Liver (tissue), 9 donors: ENCODE measurements around the gene RAB44. TPM values are rescaled to one million over a fixed set of nuclear protein-coding genes. Genes with fewer than 3 reads are reported as not detected.

Source experiments
- DNase-seq: peaks from one replicate; pipeline ENCODE4 v3.0.0-alpha.2; 2017; ENCODE audit warnings: low spot score
- H3K27ac ChIP-seq, 2 donors: one replicate each; pipeline ENCODE4 v1.7.0; 2013; ENCODE audit warnings: inconsistent platforms in 2 of 2, low read length in 2 of 2, control low read depth in 1 of 2, low read depth in 1 of 2, mild to moderate bottlenecking in 1 of 2
- H3K27me3 ChIP-seq, 4 donors: one replicate each; pipeline versions ENCODE4 v1.6.1 to v1.7.0; 2013; ENCODE audit warnings: low read length in 3 of 4, inconsistent platforms in 1 of 4, mild to moderate bottlenecking in 1 of 4, moderate library complexity in 1 of 4; ENCODE audit not compliant: control insufficient read depth in 4 of 4, insufficient read depth in 4 of 4
- H3K36me3 ChIP-seq, 4 donors: one replicate each; pipeline versions ENCODE4 v1.6.1 to v1.7.0; 2013; ENCODE audit warnings: low read length in 3 of 4, mild to moderate bottlenecking in 3 of 4, low read depth in 1 of 4, moderate library complexity in 1 of 4; ENCODE audit not compliant: control insufficient read depth in 4 of 4, insufficient read depth in 3 of 4
- H3K4me1 ChIP-seq, 4 donors: one replicate each; pipeline versions ENCODE4 v1.6.1 to v1.7.0; 2013; ENCODE audit warnings: low read length in 3 of 4, mild to moderate bottlenecking in 3 of 4, moderate library complexity in 1 of 4; ENCODE audit not compliant: control insufficient read depth in 4 of 4, insufficient read depth in 4 of 4
- H3K4me3 ChIP-seq, 3 donors: one replicate each; pipeline versions ENCODE4 v1.6.1 to v1.7.0; 2013; ENCODE audit warnings: low read length in 3 of 3, control low read depth in 1 of 3, low read depth in 1 of 3, mild to moderate bottlenecking in 1 of 3
- H3K9ac ChIP-seq, 2 donors: one replicate each; pipeline ENCODE4 v1.7.0; 2013; ENCODE audit warnings: low read length in 2 of 2, mild to moderate bottlenecking in 2 of 2, moderate library complexity in 2 of 2, control low read depth in 1 of 2, low read depth in 1 of 2
- H3K9me3 ChIP-seq, 4 donors: one replicate each; pipeline versions ENCODE4 v1.6.1 to v1.7.0; 2013; ENCODE audit warnings: low read length in 3 of 4; ENCODE audit not compliant: control insufficient read depth in 4 of 4
- EGR1 ChIP-seq, 2 donors: IDR thresholded peaks; 2 replicates each; pipeline ENCODE4 v1.6.1; 2016 to 2018; ENCODE audit warnings: antibody characterized with exemption in 2 of 2, low read depth in 2 of 2
- FOXA1 ChIP-seq: IDR thresholded peaks from 2 replicates; pipeline ENCODE4 v1.6.1; 2016; ENCODE audit warnings: antibody characterized with exemption
- FOXA2 ChIP-seq: IDR thresholded peaks from 2 replicates; pipeline ENCODE4 v1.6.1; 2016; ENCODE audit warnings: antibody characterized with exemption
- HNF4A ChIP-seq, 2 donors: conservative IDR thresholded peaks; 2 replicates each; pipeline ENCODE4 v1.6.1; 2016; ENCODE audit warnings: antibody characterized with exemption in 2 of 2, mild to moderate bottlenecking in 2 of 2
- HNF4G ChIP-seq: IDR thresholded peaks from 2 replicates; pipeline ENCODE4 v1.6.1; 2016; ENCODE audit warnings: antibody characterized with exemption
- JUND ChIP-seq, 2 donors: IDR thresholded peaks; 2 replicates each; pipeline ENCODE4 v1.6.1; 2016; ENCODE audit warnings: antibody characterized with exemption in 2 of 2
- MAX ChIP-seq: IDR thresholded peaks from 2 replicates; pipeline ENCODE4 v1.6.1; 2016; ENCODE audit warnings: antibody characterized with exemption
- NR2F2 ChIP-seq: IDR thresholded peaks from 2 replicates; pipeline ENCODE4 v1.6.1; 2016; ENCODE audit warnings: antibody characterized with exemption
- RAD21 ChIP-seq, 2 donors: IDR thresholded peaks; 2 replicates each; pipeline ENCODE4 v1.6.1; 2016; ENCODE audit warnings: antibody characterized with exemption in 2 of 2, mild to moderate bottlenecking in 2 of 2
- REST ChIP-seq: IDR thresholded peaks from 2 replicates; pipeline ENCODE4 v1.6.1; 2016; ENCODE audit warnings: antibody characterized with exemption, mild to moderate bottlenecking
- RXRA ChIP-seq, 2 donors: IDR thresholded peaks; 2 replicates each; pipeline ENCODE4 v1.6.1; 2017 to 2018; ENCODE audit warnings: antibody characterized with exemption in 2 of 2, mild to moderate bottlenecking in 1 of 2
- TAF1 ChIP-seq: conservative IDR thresholded peaks from 2 replicates; pipeline ENCODE4 v1.6.1; 2016; ENCODE audit warnings: antibody characterized with exemption, mild to moderate bottlenecking
- YY1 ChIP-seq: IDR thresholded peaks from 2 replicates; pipeline ENCODE4 v1.6.1; 2016; ENCODE audit warnings: antibody characterized with exemption, mild to moderate bottlenecking
- ZBTB33 ChIP-seq: IDR thresholded peaks from 2 replicates; pipeline ENCODE4 v1.6.1; 2016; ENCODE audit warnings: antibody characterized with exemption
- WGBS: extraction: QIAGEN DNeasy Blood & Tissue Kit; methylation state at CpG from one replicate; pipeline ENCODE4 v1.1.7; 2013; 5-methylcytosine and 5-hydroxymethylcytosine counted together
- polyA plus RNA-seq, 2 donors: library from polyadenylated mRNA; stranded (reverse) in 1 of 2; unstranded in 1 of 2; fragments of 200-250 nt in 1 of 2; fragments of >200 nt in 1 of 2; fragmentation: Nextera tagmentation in 1 of 2; extraction: Ambion mirVana in 1 of 2; gene quantifications; one replicate each; pipeline versions ENCODE4 v1.2.1 to v1.2.3, GENCODE V29; 2013 to 2015
- total RNA-seq, 2 donors: library from RNA; depleted of rRNA; stranded (reverse); fragments of >200 nt; gene quantifications; one replicate each; pipeline ENCODE4 v1.2.3, GENCODE V29; 2014
- TF ChIP-seq, protein P1 (sequence below): IDR thresholded peaks from 2 replicates; pipeline ENCODE4 v1.6.1; 2016; ENCODE audit warnings: antibody characterized with exemption
- TF ChIP-seq, protein P2 (sequence below): fragments of 150-350 bp; IDR thresholded peaks from 2 replicates; pipeline ENCODE4 v1.5.1; 2017; ENCODE audit warnings: improper control_type of control experiment, low read depth, low read length; ENCODE audit not compliant: missing input control
- donor health status: healthy.
- donor health status: healthy.
- donor health status: healthy.
- donor health status: healthy.
- donor health status: healthy.

Gene RAB44
- total and polyA plus RNA-seq, 4 donors = 0.02 to 1.3 (median 0.08) TPM; not detected in 1

DNA sequence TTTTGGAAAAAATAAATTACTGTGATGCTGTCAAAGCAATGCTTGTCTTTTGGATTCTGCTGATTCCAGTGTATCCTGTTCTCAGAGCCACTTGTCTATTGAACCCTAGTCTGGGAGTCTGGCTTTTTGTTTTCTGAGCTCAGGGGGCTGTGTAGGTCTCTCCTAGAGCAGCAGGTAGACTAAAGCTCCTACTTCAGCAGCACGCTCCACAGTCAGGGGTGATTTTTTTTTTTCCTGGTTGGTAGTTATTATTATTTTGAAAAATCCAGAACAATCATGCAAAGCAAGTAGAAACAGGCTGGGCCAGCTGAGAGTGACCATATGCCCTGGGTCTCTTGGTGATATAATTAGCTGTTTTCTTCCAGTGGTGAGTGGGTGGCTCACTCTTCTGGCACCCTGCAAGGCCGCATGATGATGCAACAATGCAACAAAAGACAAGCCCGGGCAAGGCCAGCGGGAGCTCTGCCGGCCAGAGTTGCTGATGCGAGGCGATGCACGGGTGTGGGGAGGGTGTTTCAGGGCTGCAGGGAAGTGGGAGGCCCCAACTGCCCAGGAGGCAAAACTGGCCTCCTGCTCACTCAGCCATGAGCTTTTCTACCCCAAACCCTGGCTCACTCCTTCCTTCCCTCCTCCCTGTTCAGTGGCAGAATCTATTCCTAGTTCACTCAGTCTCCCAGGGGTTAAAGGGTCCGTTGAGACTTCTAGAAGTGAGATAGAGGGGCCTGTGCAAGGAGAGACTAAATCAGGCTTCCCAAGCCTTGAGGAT, 30.6 kb upstream of the RAB44 start:
- WGBS = 34% methylated on average over 9 of the region's 9 CpGs
- peak in 1 of 2 donors; percentile 16 for TF ChIP-seq HNF4A (conservative IDR thresholded peaks at IDR 0.05)
- no peak for TF ChIP-seq FOXA2
- TF ChIP-seq HNF4G = no peak
- TF ChIP-seq JUND (IDR thresholded peaks at IDR 0.05) = no peak
- TF ChIP-seq RXRA (IDR thresholded peaks at IDR 0.05) = peak in 1 of 2 donors; percentile 9
- TF ChIP-seq ZBTB33 = no peak
- TF ChIP-seq EGR1 (IDR thresholded peaks at IDR 0.05; ENCODE audit: low read depth in 2 of 2) = peak in 1 of 2 donors; percentile 56
- TF ChIP-seq RAD21 (IDR thresholded peaks at IDR 0.05) = no peak
- TF ChIP-seq TAF1 = no peak
- no peak for TF ChIP-seq FOXA1
- TF ChIP-seq, protein P1, sequence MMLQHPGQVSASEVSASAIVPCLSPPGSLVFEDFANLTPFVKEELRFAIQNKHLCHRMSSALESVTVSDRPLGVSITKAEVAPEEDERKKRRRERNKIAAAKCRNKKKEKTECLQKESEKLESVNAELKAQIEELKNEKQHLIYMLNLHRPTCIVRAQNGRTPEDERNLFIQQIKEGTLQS = peak; percentile 87
- no peak for TF ChIP-seq REST
- no peak for TF ChIP-seq MAX
- TF ChIP-seq NR2F2 = no peak
- TF ChIP-seq, protein P2, sequence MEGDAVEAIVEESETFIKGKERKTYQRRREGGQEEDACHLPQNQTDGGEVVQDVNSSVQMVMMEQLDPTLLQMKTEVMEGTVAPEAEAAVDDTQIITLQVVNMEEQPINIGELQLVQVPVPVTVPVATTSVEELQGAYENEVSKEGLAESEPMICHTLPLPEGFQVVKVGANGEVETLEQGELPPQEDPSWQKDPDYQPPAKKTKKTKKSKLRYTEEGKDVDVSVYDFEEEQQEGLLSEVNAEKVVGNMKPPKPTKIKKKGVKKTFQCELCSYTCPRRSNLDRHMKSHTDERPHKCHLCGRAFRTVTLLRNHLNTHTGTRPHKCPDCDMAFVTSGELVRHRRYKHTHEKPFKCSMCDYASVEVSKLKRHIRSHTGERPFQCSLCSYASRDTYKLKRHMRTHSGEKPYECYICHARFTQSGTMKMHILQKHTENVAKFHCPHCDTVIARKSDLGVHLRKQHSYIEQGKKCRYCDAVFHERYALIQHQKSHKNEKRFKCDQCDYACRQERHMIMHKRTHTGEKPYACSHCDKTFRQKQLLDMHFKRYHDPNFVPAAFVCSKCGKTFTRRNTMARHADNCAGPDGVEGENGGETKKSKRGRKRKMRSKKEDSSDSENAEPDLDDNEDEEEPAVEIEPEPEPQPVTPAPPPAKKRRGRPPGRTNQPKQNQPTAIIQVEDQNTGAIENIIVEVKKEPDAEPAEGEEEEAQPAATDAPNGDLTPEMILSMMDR = no peak
- no peak for TF ChIP-seq YY1
- Histone ChIP-seq H3K4me3 (no peak overlapping the region), H3K9me3 (no peaks in the 10 kb centered on the region), H3K27me3 (no peaks in the 10 kb centered on the region), H3K36me3 (no peaks in the 10 kb centered on the region), H3K9ac (no peak overlapping the region), H3K4me1 (peaks cover 0 to 4% (median 2%) of the 10 kb centered on the region in 4 donors), H3K27ac (no peak overlapping the region)
- no peak for DNase-seq
